HK-2 (cell line): ENCODE data around the gene TWIST2.

ENCODE experiments used
- DNase-seq: peaks from one replicate; pipeline ENCODE4 v3.0.0-alpha.2; 2018; ENCODE audit not compliant: unreplicated experiment

TWIST2 gene

GRCh38 chr2:238872628-238873380 is 24.9 kb downstream of the TWIST2 start:
- DNase-seq: no peak

- no peak for DNase-seq
These were observed 25.5 kb downstream of the TWIST2 start for GRCh38 chr2:238873381-238873801.

GRCh38 chr2:238873841-238874240 is 26.0 kb downstream of the TWIST2 start:
- no peak for DNase-seq

- no peak for DNase-seq
These were observed 26.6 kb downstream of the TWIST2 start for GRCh38 chr2:238874330-238875050.

GRCh38 chr2:238875101-238875470 is 27.2 kb downstream of the TWIST2 start:
- no peak for DNase-seq

- no peak for DNase-seq
These were observed 27.8 kb downstream of the TWIST2 start for GRCh38 chr2:238875471-238876231.

GRCh38 chr2:238876232-238876630 is 28.3 kb downstream of the TWIST2 start:
- DNase-seq: no peak

GRCh38 chr2:238878051-238878735 is 30.3 kb downstream of the TWIST2 start:
- no peak for DNase-seq

GRCh38 chr2:238879043-238879442 is 31.2 kb downstream of the TWIST2 start:
- no peak for DNase-seq

GRCh38 chr2:238879621-238880377 is 31.9 kb downstream of the TWIST2 start:
- no peak for DNase-seq

GRCh38 chr2:238881353-238882081 is 33.6 kb downstream of the TWIST2 start:
- DNase-seq: no peak

- no peak for DNase-seq
These were observed 34.3 kb downstream of the TWIST2 start for GRCh38 chr2:238882082-238882755.

- no peak for DNase-seq
These were observed 35.6 kb downstream of the TWIST2 start for GRCh38 chr2:238883421-238883901.

GRCh38 chr2:238884122-238884811 is 36.4 kb downstream of the TWIST2 start:
- DNase-seq: no peak

GRCh38 chr2:238884812-238885408 is 37.0 kb downstream of the TWIST2 start:
- DNase-seq: no peak

GRCh38 chr2:238886453-238887094 is 38.7 kb downstream of the TWIST2 start:
- no peak for DNase-seq

GRCh38 chr2:238887616-238888015 is 39.7 kb downstream of the TWIST2 start:
- no peak for DNase-seq

GRCh38 chr2:238888781-238889180 is 40.9 kb downstream of the TWIST2 start:
- no peak for DNase-seq
